ENCODE measurements around the gene CUX1. TPM values are rescaled to one million over a fixed set of nuclear protein-coding genes. Genes with fewer than 3 reads are reported as not detected.

The CUX1 gene
- total RNA-seq, 1 experiment from 2014 or later: 53.5 TPM

- no peaks in the 10 kb centered on the region for H3K23me2 ChIP-seq (ENCODE audit: insufficient read length, low read depth, low read length, poor library complexity, severe bottlenecking)
Observed at GRCh38 chr7:102181517-102181916, 364.1 kb downstream of the CUX1 start.

More at GRCh38 chr7:102181517-102181916, 364.1 kb downstream of the CUX1 start:
- Histone ChIP-seq H3K27me3 (ENCODE audit: insufficient read depth, low read length) (no peaks in the 10 kb centered on the region), H3K4ac (ENCODE audit: low read depth, low read length) (no peak overlapping the region), H4K91ac (ENCODE audit: insufficient read length, low read depth, low read length) (no peak overlapping the region), H2BK20ac (ENCODE audit: low read depth, low read length, poor library complexity, severe bottlenecking) (no peak overlapping the region), H3K9ac (ENCODE audit: extremely low read depth, insufficient read length, low read length) (no peak overlapping the region), H2BK12ac (ENCODE audit: insufficient read length, low read depth, low read length) (no peak overlapping the region), H3T11ph (ENCODE audit: low read length) (no peak overlapping the region), H2BK120ac (ENCODE audit: low read depth, low read length, poor library complexity, severe bottlenecking) (no peak overlapping the region), H3K9me3 (ENCODE audit: control insufficient read depth, low read depth, low read length) (no peaks in the 10 kb centered on the region), H3K79me1 (ENCODE audit: insufficient read depth, low read depth, low read length, poor library complexity, severe bottlenecking) (no peaks in the 10 kb centered on the region), H3K27ac (ENCODE audit: insufficient read length, low read depth, low read length) (no peak overlapping the region), H4K20me1 (ENCODE audit: control insufficient read depth, insufficient read depth, insufficient read length) (no peaks in the 10 kb centered on the region), H4K8ac (replicated peaks; ENCODE audit: insufficient read length, low read depth, low read length) (no peak overlapping the region), H2AFZ (ENCODE audit: low read length) (no peak overlapping the region), H3K79me2 (ENCODE audit: insufficient read depth, low read length) (no peaks in the 10 kb centered on the region), H3K56ac (ENCODE audit: insufficient read length, low read depth, low read length) (no peak overlapping the region), H3K23ac (ENCODE audit: insufficient read length, low read depth, low read length) (no peak overlapping the region), H4K5ac (ENCODE audit: insufficient read length, low read depth, low read length) (no peak overlapping the region), H2AK5ac (ENCODE audit: insufficient read length, low read length) (no peak overlapping the region), H2BK15ac (ENCODE audit: low read depth, low read length) (no peak overlapping the region), H2BK5ac (ENCODE audit: insufficient read length, low read length) (no peak overlapping the region), H3K14ac (ENCODE audit: insufficient read depth, low read length) (no peak overlapping the region), H3K18ac (ENCODE audit: insufficient read length, low read depth, low read length) (no peak overlapping the region), H3K4me1 (ENCODE audit: insufficient read depth, low read length) (no peaks in the 10 kb centered on the region), H3K4me2 (ENCODE audit: insufficient read depth, insufficient read length, low read length) (no peak overlapping the region)
- Mint-ChIP-seq H3K36me3 (ENCODE audit: insufficient read depth in 1 of 3, low read depth in 3 of 3) (peaks cover 17 to 61% (median 55%) of the 10 kb centered on the region in 3 experiments), H3K9me3 (no peaks in the 10 kb centered on the region), H3K4me3 (no peak overlapping the region), H3K4me1 (no peaks in the 10 kb centered on the region), H3K27me3 (ENCODE audit: low read depth) (no peaks in the 10 kb centered on the region), H3K27ac (no peak overlapping the region)
- DNase-seq: no peak
- WGBS (ENCODE audit: extremely low coverage, insufficient read length, low lambda C conversion rate): 100% methylated on average over 1 of the region's 8 CpGs
- TF ChIP-seq CTCF (conservative IDR thresholded peaks at IDR 0.05): no peak

All from H9 (cell line).